ENCODE measurements around the gene TEAD4.

DNA sequence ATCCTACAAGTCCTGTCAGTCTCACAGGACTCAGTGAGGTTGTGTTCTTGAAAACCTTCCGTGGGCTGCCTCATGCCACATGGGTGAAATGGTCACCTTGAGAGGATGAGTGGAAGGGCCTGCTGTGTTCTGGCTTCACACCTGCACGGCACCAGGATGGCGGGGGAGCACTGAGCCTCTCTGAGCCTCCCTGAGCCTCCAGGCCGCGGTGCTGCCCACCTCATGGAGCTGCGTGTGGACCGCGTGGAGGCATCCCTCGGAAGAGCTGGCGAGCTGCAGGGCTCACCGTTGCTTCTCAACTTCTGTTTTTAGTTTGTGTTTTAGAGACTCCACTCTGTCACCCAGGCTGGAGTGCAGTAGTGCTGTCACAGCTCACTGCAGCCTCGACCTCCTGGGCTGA is 56.2 kb downstream of the TEAD4 start:
- TF ChIP-seq GATA2 (IDR thresholded peaks at IDR 0.05; ENCODE audit: low read depth, low read length) = no peak
- no peak for TF ChIP-seq GATA3 (IDR thresholded peaks at IDR 0.05; ENCODE audit: low read depth, low read length)
